Esophagus muscularis mucosa (tissue), 4 donors: ENCODE results near the gene GMDS. TPM values are rescaled to one million over a fixed set of nuclear protein-coding genes. Genes with fewer than 3 reads are reported as not detected.

Source experiments
- DNase-seq: peaks from one replicate; pipeline ENCODE4 v3.0.0-alpha.2; 2017; ENCODE audit errors: extremely low spot score
- H3K27ac ChIP-seq, 4 donors: fragments of 200-600 bp; sonication (generic); replicated peaks in 1 of 4; 1 replicate in 3 of 4; 2 replicates in 1 of 4; pipeline ENCODE4 v1.5.1; 2016 to 2019; ENCODE audit warnings: mild to moderate bottlenecking in 1 of 4
- H3K27me3 ChIP-seq, 4 donors: fragments of 200-600 bp; sonication (generic); one replicate each; pipeline versions ENCODE4 v1.5.1 to v1.6.0; 2016 to 2019
- H3K36me3 ChIP-seq, 4 donors: fragments of 200-600 bp; sonication (generic); one replicate each; pipeline ENCODE4 v1.5.1; 2016 to 2019
- H3K4me1 ChIP-seq, 4 donors: fragments of 200-600 bp; sonication (generic); one replicate each; pipeline ENCODE4 v1.5.1; 2016 to 2019
- H3K4me3 ChIP-seq, 4 donors: fragments of 200-600 bp; sonication (generic); 1 replicate in 2 of 4; 2 replicates in 2 of 4; pipeline ENCODE4 v1.5.1; 2016 to 2019; ENCODE audit warnings: mild to moderate bottlenecking in 4 of 4, moderate library complexity in 1 of 4
- H3K9me3 ChIP-seq, 4 donors: fragments of 200-600 bp; sonication (generic); 1 replicate in 3 of 4; 2 replicates in 1 of 4; pipeline ENCODE4 v1.5.1; 2016 to 2019
- EP300 ChIP-seq: sonication (generic); formaldehyde crosslinking; IDR thresholded peaks from one replicate; pipeline ENCODE4 v1.6.1; 2017; ENCODE audit warnings: antibody characterized with exemption
- POLR2A ChIP-seq: fragments of 450-650 bp; IDR thresholded peaks from one replicate; pipeline ENCODE4 v1.6.1; 2017; ENCODE audit warnings: antibody characterized with exemption, moderate library complexity, mild to moderate bottlenecking, low read depth
- POLR2AphosphoS5 ChIP-seq, 2 donors: sonication (generic); formaldehyde crosslinking; IDR thresholded peaks; one replicate each; pipeline ENCODE4 v1.6.1; 2017; ENCODE audit warnings: antibody characterized with exemption in 2 of 2
- WGBS: methylation state at CpG from one replicate; pipeline ENCODE4 v1.1.5; 2018; 5-methylcytosine and 5-hydroxymethylcytosine counted together
- intact Hi-C: fragments of 100-400 bp; cut with DNase I; formaldehyde crosslinking; loops from one replicate; pipeline ENCODE4 v1.15.1; 2023
- total RNA-seq, 4 donors: library from RNA; depleted of rRNA; stranded (reverse); fragments of >200 nt; gene quantifications; one replicate each; pipeline versions ENCODE4 v1.1.0 to v1.2.1, GENCODE V29; 2016
- TF ChIP-seq, protein P1 (sequence below), 3 experiments: fragments of 200-600 bp in 2 of 3; fragments of 450-650 bp in 1 of 3; sonication (generic) in 2 of 3; IDR thresholded peaks; one replicate each; pipeline ENCODE4 v1.5.1; 2017 to 2019; ENCODE audit warnings: antibody characterized with exemption in 3 of 3, mild to moderate bottlenecking in 2 of 3, moderate library complexity in 1 of 3

GMDS gene
- total RNA-seq, 4 donors from 2014 or later: 3.6 to 14.1 (median 6.0) TPM

DNA sequence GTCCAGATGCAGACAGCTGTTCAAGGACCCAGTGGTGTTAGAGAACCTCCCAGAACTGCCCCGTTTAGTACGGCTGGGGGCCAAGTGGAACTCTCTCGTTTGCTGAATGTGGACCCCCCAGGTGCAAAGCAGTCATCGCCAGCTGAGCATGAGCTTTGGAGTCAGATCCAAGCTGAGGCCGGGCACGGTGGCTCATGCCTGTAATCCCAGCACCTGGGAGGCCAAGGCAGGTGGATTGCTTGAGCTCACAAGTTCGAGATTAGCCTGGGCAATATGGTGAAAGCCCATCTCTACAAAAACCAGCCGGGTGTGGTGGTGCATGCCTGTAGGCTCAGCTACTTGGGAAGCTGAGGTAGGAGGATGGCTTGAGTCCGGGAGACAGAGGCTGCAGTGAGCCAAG, 606.0 kb downstream of the GMDS start:
- WGBS: 100% methylated on average over 2 of the region's 9 CpGs
- TF ChIP-seq POLR2A: no peak
- no peak overlapping the region for H3K27ac ChIP-seq
- H3K27me3 ChIP-seq: no peaks in the 10 kb centered on the region
- peaks cover 0 to 17% (median 12%) of the 10 kb centered on the region in 4 donors for H3K4me1 ChIP-seq
- no peak overlapping the region for H3K4me3 ChIP-seq
- intact Hi-C loops: no loop called here
- no peak for DNase-seq
- H3K36me3 ChIP-seq: no peaks in the 10 kb centered on the region
- no peaks in the 10 kb centered on the region for H3K9me3 ChIP-seq

DNA sequence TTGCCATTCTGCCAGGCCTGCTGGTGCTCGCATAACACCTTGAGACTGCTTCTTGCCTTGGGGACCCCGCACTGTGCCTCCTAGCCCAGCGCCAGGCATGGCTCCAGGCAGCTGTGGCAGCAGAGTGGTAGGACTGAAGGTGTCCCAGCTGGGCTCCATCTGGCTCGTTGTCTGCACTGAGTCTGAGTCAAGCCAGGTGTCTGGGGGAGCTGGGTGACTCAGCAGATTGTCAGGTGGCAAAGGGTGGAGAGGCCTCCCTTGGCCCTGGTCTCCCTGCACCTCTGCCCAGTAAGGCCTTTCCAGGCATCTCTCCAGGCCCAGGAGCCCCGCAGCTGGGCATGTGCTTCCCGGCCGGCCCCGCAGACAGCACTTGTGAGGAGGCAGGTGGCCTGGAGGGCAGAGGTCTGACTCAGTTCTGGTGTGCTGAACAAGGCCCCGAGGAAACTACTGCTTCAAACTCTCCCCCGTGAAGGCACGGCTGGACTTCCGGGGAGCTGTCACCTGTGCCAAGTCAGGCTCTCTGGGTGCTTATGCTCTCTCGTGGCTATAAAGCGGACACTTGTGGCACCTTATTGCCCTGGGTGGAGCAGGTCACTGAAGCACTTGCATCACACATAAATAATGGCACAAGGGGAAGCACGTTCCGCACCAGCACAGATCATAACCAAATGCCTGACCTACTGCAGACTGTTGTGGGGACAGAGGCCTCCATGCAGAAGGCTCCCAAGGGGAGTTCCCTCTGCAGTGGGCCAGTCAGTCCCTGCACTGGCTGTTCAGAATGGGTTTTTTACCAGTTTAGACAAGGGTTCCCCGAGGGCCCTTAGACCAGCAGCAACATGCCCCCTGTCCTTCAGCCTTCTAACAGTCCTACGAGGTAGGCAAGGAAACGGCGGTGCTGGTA, 608.2 kb downstream of the GMDS start:
- no peak overlapping the region for H3K27ac ChIP-seq
- H3K36me3 ChIP-seq: no peaks in the 10 kb centered on the region
- H3K4me3 ChIP-seq: no peak overlapping the region
- no peak for TF ChIP-seq POLR2A
- TF ChIP-seq EP300: no peak
- no peak for TF ChIP-seq POLR2AphosphoS5 (IDR thresholded peaks at IDR 0.05)
- TF ChIP-seq, protein P1, sequence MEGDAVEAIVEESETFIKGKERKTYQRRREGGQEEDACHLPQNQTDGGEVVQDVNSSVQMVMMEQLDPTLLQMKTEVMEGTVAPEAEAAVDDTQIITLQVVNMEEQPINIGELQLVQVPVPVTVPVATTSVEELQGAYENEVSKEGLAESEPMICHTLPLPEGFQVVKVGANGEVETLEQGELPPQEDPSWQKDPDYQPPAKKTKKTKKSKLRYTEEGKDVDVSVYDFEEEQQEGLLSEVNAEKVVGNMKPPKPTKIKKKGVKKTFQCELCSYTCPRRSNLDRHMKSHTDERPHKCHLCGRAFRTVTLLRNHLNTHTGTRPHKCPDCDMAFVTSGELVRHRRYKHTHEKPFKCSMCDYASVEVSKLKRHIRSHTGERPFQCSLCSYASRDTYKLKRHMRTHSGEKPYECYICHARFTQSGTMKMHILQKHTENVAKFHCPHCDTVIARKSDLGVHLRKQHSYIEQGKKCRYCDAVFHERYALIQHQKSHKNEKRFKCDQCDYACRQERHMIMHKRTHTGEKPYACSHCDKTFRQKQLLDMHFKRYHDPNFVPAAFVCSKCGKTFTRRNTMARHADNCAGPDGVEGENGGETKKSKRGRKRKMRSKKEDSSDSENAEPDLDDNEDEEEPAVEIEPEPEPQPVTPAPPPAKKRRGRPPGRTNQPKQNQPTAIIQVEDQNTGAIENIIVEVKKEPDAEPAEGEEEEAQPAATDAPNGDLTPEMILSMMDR (IDR thresholded peaks at IDR 0.05): no peak
- 95% methylated on average over 13 of the region's 20 CpGs for WGBS
- no peak for DNase-seq
- H3K9me3 ChIP-seq: no peaks in the 10 kb centered on the region
- H3K4me1 ChIP-seq: peaks cover 0 to 17% (median 13%) of the 10 kb centered on the region in 4 donors
- H3K27me3 ChIP-seq: no peaks in the 10 kb centered on the region
- intact Hi-C loops: no loop called here

DNA sequence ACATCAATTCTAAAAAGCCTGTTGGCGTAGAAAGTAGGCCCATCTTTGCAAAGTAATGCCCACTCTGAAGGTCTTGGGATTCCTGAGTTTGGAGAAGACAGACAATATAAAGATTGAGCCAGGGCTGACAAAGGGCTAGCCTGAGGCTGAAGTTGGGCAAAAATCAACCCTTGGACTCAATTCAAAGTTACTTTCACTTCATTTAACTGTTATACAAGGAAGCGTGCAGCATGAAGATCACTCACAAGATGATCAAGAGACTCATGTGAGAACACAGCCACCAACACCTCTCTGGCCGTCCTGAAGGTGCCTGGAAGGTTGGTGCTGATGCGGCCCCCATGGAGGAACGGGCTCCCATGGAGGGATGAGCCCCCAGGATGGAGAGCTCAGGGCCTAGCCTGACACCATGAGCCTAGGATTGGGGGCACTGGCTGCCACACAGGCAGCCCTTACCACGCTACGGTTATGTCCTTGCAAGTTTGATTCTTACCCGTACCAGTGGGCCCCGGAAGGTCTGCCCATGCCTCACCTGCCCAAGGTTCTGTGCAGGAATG, 609.1 kb downstream of the GMDS start:
- intact Hi-C loops: no loop called here

DNA sequence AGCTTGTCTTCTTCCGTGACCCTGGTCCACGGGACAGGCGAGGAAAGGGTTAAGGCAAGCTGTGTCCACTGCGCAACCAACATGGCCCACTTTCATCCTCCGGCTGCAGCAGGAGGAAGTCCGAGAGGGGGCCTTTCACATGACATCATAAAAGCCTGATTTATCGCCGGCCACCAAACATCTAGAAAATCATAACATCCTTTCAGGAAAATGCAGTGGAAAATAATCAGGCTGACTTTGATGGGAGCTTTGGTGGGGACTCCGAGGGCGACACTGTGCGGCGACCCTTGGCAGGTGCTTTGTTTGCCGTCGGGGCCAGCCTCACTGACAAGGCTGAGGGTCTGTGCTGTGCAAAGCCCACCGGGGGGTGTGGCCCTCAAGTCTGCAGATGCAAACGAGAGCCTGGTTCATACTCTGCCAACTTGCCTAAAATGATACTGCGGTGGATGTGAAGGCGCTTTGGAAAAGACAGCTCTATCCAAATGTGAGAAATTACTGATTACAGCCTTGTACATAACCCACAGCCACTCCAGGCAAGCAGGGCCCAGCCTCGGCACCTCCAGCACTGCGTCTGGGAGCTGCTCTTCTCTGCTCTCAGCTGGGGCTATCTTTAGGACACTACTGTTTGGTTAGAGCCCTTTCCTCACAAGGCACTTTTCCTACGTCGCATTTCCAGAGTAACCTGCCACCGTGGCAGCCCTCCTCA, 609.9 kb downstream of the GMDS start:
- no peaks in the 10 kb centered on the region for H3K9me3 ChIP-seq
- H3K4me1 ChIP-seq: peaks cover 0 to 17% (median 13%) of the 10 kb centered on the region in 4 donors
- intact Hi-C loops: no loop called here
- peak overlapping the region in 1 of 4 donors; percentile 18 for H3K27ac ChIP-seq
- H3K27me3 ChIP-seq: no peaks in the 10 kb centered on the region
- no peak for TF ChIP-seq POLR2AphosphoS5 (IDR thresholded peaks at IDR 0.05)
- no peaks in the 10 kb centered on the region for H3K36me3 ChIP-seq
- no peak for DNase-seq
- H3K4me3 ChIP-seq: no peak overlapping the region
- 76% methylated on average over 17 of the region's 23 CpGs for WGBS

More for the DNA sequence above, 609.1 kb downstream of the GMDS start:
- Histone ChIP-seq H3K9me3 (no peaks in the 10 kb centered on the region), H3K4me1 (peaks cover 0 to 17% (median 13%) of the 10 kb centered on the region in 4 donors), H3K4me3 (no peak overlapping the region), H3K27me3 (no peaks in the 10 kb centered on the region), H3K36me3 (no peaks in the 10 kb centered on the region), H3K27ac (no peak overlapping the region)
- DNase-seq: no peak
- TF ChIP-seq POLR2A (no peak), EP300 (no peak), POLR2AphosphoS5 (IDR thresholded peaks at IDR 0.05) (no peak)
- TF ChIP-seq, protein P1 (IDR thresholded peaks at IDR 0.05): no peak
- WGBS: 96% methylated on average over 9 of the region's 9 CpGs

DNA sequence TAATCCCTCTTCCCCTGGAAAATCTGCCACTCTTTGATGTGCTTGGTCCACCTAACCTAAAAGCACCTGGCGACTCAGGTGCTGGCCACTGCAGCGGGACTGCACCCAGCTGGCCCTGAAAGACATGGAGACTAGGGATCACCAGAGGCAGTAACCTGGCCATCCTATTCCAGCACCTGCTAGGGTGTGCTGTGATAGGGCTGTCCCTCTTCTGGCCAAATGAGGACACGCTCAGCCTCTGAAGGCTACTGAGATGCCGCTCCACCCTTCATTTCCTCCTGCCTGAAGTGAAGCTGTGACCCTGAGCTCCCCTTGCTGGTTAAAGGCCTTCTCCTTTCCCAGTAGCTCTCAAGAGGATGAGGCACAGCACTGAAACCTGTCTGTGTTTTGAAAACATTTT, 611.3 kb downstream of the GMDS start:
- DNase-seq: no peak
- no peak overlapping the region for H3K27ac ChIP-seq
- H3K36me3 ChIP-seq: no peaks in the 10 kb centered on the region
- no peak overlapping the region for H3K4me3 ChIP-seq
- peaks cover 0 to 6% (median 0%) of the 10 kb centered on the region in 4 donors for H3K27me3 ChIP-seq
- 95% methylated on average over 3 of the region's 4 CpGs for WGBS
- no peaks in the 10 kb centered on the region for H3K9me3 ChIP-seq
- peaks cover 0 to 17% (median 13%) of the 10 kb centered on the region in 4 donors for H3K4me1 ChIP-seq
- intact Hi-C loops: no loop called here
- TF ChIP-seq POLR2A: no peak
